ENCODE measurements around the gene RAB3C.
"Not testable (repeated sequence)": the region's sequence is repeated elsewhere in the genome, so short reads cannot be mapped to it uniquely, and the experiment has no call there.

Gene RAB3C, protein sequence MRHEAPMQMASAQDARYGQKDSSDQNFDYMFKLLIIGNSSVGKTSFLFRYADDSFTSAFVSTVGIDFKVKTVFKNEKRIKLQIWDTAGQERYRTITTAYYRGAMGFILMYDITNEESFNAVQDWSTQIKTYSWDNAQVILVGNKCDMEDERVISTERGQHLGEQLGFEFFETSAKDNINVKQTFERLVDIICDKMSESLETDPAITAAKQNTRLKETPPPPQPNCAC

GRCh38 chr5:58582803-58583491, at the start of gene RAB3C:
RAB3C (plus strand) TSS chr5:58583075; CDS start chr5:58583209, 134 bp downstream.
- no peak for DNase-seq (ENCODE audit: low read depth in 1 of 2, low spot score in 1 of 2)

DNA sequence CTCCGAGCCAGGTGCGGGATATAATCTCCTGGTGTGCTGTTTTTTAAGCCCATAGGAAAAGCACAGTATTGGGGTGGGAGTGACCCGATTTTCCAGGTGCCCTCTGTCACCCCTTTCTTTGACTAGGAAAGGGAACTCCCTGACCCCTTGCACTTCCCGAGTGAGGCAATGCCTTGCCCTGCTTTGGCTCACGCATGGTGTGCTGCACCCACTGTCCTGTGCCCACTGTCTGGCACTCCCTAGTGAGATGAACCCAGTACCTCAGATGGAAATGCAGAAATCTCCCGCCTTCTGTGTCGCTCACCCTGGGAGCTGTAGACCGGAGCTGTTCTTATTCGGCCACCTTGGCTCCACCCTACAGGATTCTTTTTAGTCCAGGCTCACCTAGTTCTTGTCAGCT, 40.9 kb upstream of the RAB3C start:
- DNase-seq (ENCODE audit: low read depth in 1 of 2, low spot score in 1 of 2): not testable (repeated sequence)

GRCh38 chr5:58542709-58543108, 40.2 kb upstream of the RAB3C start:
- no peak for DNase-seq (ENCODE audit: low read depth in 1 of 2, low spot score in 1 of 2)

GRCh38 chr5:58543723-58544122, 39.2 kb upstream of the RAB3C start:
- no peak for DNase-seq (ENCODE audit: low read depth in 1 of 2, low spot score in 1 of 2)

GRCh38 chr5:58544195-58544594, 38.7 kb upstream of the RAB3C start:
- no peak for DNase-seq (ENCODE audit: low read depth in 1 of 2, low spot score in 1 of 2)

- no peak for DNase-seq (ENCODE audit: low read depth in 1 of 2, low spot score in 1 of 2)
Measured at GRCh38 chr5:58544926-58545325, 37.9 kb upstream of the RAB3C start.

GRCh38 chr5:58545912-58546311, 37.0 kb upstream of the RAB3C start:
- no peak for DNase-seq (ENCODE audit: low read depth in 1 of 2, low spot score in 1 of 2)

DNA sequence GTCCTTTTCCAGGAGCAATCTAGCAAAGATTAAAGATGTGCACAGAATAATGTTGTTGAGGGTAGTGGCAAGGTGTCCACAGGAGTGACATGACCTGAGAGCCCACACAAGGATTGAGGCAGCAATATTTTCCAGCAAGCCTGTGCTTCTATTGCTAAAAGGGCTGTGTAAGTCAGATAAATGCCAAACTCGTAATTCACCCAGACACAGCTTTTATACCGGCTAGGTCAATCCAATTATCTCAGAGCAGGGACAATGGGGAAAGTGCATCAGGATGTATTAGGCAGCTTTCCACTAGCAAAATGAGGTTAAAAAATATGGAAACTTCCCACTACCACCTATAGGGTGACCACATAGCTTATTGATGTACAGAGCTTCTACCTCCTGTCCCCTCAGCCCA, 34.8 kb upstream of the RAB3C start:
- no peak for DNase-seq (ENCODE audit: low read depth in 1 of 2, low spot score in 1 of 2)

DNA sequence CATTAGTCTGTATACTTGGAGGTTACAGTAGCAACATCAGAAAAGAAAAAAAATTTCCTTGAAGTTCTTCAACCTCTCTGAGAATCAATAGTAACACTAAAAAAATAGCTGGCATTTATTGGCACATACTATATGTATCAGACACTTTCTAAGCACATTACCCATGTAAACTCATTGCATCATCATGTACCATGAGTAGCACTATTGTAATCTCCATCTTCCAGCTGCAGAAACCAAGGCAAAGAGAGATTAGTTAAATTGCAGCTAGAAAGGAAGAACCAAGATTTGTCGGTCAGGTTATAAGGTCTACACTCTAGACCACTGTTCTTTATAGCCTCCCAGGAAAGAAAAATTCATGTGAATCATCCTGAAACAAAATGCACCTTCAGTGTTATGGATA, 31.4 kb upstream of the RAB3C start:
- no peak for DNase-seq (ENCODE audit: low read depth in 1 of 2, low spot score in 1 of 2)

GRCh38 chr5:58557665-58558338, 25.1 kb upstream of the RAB3C start:
- DNase-seq (ENCODE audit: low read depth in 1 of 2, low spot score in 1 of 2): not testable (repeated sequence)

DNA sequence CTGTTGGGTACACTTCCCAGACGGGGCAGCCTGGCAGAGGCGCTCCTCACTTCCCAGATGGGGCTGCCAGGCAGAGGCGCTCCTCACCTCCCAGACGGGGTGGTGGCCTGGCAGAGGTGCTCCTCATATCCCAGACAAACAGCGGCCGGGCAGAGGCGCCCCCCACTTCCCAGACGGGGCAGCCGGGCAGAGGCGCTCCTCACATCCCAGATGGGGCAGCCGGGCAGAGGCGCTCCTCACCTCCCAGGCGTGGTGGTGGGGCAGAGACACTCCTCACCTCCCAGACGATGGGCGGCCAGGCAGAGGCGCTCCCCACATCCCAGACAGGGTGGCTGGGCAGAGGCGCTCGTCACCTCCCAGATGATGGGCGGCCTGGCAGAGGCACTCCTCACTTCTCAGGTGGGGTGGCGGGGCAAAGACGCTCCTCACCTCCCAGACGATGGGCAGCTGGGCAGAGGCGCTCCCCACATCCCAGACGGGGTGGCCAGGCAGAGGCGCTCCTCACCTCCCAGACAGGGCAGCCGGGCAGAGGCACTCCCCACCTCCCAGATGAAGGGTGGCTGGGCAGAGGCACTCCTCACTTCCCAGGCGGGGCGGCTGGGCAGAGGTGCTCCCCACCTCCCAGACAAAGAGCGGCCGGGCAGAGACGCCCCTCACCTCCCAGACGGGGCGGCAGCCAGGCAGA, 19.7 kb upstream of the RAB3C start:
- not testable (repeated sequence) for DNase-seq (ENCODE audit: low read depth in 1 of 2, low spot score in 1 of 2)

DNA sequence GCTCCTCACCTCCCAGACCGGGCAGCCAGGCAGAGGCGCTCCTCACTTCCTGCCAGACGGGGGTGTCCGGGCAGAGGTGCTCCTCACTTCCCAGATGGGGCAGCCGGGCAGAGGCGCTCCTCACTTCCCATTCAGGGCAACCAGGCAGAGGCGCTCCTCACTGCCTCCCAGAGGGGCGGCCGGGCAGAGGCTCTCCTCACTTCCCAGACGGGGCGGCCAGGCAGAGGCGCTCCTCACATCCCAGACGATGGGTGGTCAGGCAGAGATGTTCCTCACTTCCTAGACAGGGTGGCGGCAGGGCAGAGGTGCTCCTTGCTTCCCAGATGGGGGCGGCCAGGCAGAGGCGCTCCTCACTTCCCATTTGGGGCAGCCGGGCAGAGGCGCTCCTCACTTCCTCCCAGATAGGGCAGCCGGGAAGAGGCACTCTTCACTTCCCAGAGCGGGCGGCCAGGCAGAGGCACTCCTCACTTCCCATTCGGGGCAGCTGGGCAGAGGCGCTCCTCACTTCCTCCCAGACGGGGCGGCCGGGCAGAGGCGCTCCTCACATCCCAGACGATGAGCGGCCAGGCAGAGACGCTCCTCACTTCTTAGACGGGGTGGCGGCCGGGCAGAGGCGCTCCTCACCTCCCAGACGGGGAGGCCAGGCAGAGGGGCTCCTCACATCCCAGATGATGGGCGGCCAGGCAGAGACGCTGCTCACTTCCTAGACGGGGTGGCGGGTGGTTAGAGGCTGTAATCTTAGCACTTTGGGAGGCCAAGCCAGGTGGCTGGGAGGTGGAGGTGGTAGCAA, 18.6 kb upstream of the RAB3C start:
- not testable (repeated sequence) for DNase-seq (ENCODE audit: low read depth in 1 of 2, low spot score in 1 of 2)

DNA sequence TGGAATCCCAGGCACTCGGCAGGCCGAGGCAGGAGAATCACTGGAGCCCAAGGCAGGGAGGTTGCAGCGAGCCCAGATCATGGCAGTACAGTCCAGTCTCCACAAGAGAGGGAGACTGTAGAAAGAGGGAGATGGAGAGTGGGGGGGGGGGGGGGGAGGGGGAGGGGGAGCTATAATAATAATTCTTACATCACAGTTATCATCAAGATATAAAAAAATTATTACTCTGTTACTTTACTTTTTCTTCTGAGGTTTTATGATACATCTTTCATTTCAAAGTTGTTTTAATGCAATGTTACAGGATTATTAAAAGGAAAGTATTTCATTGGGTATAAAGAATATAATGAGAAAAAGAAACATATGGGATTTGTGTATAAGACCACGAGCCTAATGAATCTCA, 17.8 kb upstream of the RAB3C start:
- no peak for DNase-seq (ENCODE audit: low read depth in 1 of 2, low spot score in 1 of 2)

GRCh38 chr5:58571501-58571900, 11.4 kb upstream of the RAB3C start:
- DNase-seq (ENCODE audit: low read depth in 1 of 2, low spot score in 1 of 2): no peak

- not testable (repeated sequence) for DNase-seq (ENCODE audit: low read depth in 1 of 2, low spot score in 1 of 2)
Measured at GRCh38 chr5:58572973-58573372, 9.9 kb upstream of the RAB3C start.

DNA sequence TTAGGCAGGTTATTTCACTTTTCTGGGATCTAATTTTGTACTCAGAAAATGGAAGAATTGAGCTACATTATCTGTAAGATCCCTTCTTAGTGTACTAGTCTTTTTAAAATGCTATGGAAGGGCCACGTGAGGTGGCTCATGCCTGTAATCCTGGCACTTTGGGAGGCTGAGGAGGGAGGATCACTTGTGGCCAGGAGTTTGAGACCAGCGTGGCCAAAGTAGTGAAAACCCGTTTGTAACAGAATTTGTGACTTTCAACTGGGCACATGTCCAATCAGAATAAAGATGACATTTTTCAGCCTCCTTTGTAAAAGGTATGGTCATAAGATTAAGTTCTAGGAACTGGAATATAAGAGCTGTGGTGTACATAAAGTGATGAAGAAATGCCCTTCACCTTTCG, 3.1 kb upstream of the RAB3C start:
- no peak for DNase-seq (ENCODE audit: low read depth in 1 of 2, low spot score in 1 of 2)

GRCh38 chr5:58582019-58582802, 664 bp upstream of the RAB3C start:
- DNase-seq (ENCODE audit: low read depth in 1 of 2, low spot score in 1 of 2): no peak

DNA sequence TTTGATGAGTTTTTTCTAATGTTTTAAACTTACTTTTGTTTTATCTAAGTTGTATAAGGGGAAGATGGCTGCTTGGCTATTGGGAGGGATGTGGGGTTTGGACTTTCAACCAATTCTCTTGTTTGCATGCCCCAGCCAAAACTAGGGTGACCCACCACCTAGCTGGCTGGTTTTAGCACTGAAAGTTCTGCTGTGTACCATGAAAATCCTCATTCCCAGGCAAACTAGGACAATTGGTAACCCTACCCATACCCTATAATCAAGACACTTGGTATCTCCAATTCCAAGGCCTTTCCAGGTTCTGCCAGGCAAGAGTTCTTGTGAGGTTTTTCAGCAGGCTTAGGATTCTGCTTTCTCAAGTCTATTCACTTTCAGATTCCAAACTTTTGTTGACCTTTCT, 13.1 kb downstream of the RAB3C start:
- no peak for DNase-seq (ENCODE audit: low read depth in 1 of 2, low spot score in 1 of 2)

- no peak for DNase-seq (ENCODE audit: low read depth in 1 of 2, low spot score in 1 of 2)
Measured at GRCh38 chr5:58598440-58598839, 15.6 kb downstream of the RAB3C start.

DNA sequence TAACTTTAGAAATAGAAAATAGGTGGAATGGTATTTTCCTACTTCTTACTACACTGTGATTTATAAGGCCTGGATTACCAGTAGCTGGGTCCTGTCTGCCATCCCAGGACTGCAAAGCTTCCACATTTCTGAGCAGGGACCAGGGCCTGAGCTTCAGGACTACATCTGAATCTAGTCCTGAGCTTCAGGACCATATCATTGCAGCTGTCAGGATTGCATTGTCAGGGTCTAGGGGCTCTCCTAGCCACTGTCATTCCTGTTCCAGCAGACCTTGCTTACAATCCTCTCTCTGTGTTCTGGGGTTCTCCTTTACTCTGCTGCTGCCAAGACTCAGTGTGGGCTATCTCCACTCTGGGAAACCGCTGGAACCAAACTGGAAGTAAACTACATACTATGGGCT, 16.3 kb downstream of the RAB3C start:
- no peak for DNase-seq (ENCODE audit: low read depth in 1 of 2, low spot score in 1 of 2)
